Neural cell (in vitro differentiated cells): ENCODE results near the gene RECK. TPM values are rescaled to one million over a fixed set of nuclear protein-coding genes. Genes with fewer than 3 reads are reported as not detected.

Experiments used
- H2AFZ ChIP-seq: fragments of 200-600, 300-800 bp; sonication (generic), shearing (Covaris generic); 2 replicates; pipeline ENCODE4 v1.6.0; 2014; ENCODE audit warnings: low read depth, mild to moderate bottlenecking, antibody characterized with exemption, low read length, moderate library complexity
- H3F3A ChIP-seq: fragments of 200-600 bp; shearing (Covaris generic); 2 replicates; pipeline ENCODE4 v1.6.1; 2016; ENCODE audit warnings: mild to moderate bottlenecking, moderate library complexity, mixed read lengths, antibody characterized with exemption, low read length; ENCODE audit not compliant: insufficient read depth, poor library complexity, severe bottlenecking
- H3K27ac ChIP-seq: fragments of 200-600, 300-800 bp; sonication (generic), shearing (Covaris generic); 2 replicates; pipeline ENCODE4 v1.5.1; 2014; ENCODE audit warnings: mild to moderate bottlenecking, low read length, moderate library complexity
- H3K27me3 ChIP-seq: fragments of 300-800, 200-600 bp; sonication (generic), shearing (Covaris generic); 2 replicates; pipeline ENCODE4 v1.6.0; 2014; ENCODE audit warnings: mild to moderate bottlenecking, low read depth, low read length, moderate library complexity; ENCODE audit not compliant: insufficient read depth
- H3K36me3 ChIP-seq: fragments of 300-800, 200-600 bp; sonication (generic), shearing (Covaris generic); 2 replicates; pipeline ENCODE4 v1.5.1; 2014; ENCODE audit warnings: mild to moderate bottlenecking, antibody characterized with exemption, low read length, moderate library complexity; ENCODE audit not compliant: insufficient read depth
- H3K4me2 ChIP-seq: fragments of 300-800, 200-600 bp; sonication (generic), shearing (Covaris generic); 2 replicates; pipeline ENCODE4 v1.6.0; 2014; ENCODE audit warnings: mild to moderate bottlenecking, low read length
- H3K4me3 ChIP-seq: fragments of 300-800, 200-600 bp; sonication (generic), shearing (Covaris generic); 2 replicates; pipeline ENCODE4 v1.5.1; 2014; ENCODE audit warnings: mild to moderate bottlenecking, low read length, moderate library complexity
- H3K79me2 ChIP-seq: fragments of 200-600 bp; shearing (Covaris generic); replicated peaks from 2 replicates; pipeline ENCODE4 v1.6.0; 2014; ENCODE audit warnings: mild to moderate bottlenecking, low read length, moderate library complexity; ENCODE audit not compliant: insufficient read depth
- H3K9ac ChIP-seq: fragments of 300-800, 200-600 bp; sonication (generic), shearing (Covaris generic); 2 replicates; pipeline ENCODE4 v1.6.1; 2016; ENCODE audit warnings: mild to moderate bottlenecking, low read length, mixed read lengths
- H3K9me2 ChIP-seq: fragments of 200-600 bp; shearing (Covaris generic); 2 replicates; pipeline ENCODE4 v1.6.1; 2016; ENCODE audit warnings: mild to moderate bottlenecking, low read length, mixed read lengths; ENCODE audit not compliant: insufficient read depth
- H3K9me3 ChIP-seq: fragments of 200-600, 300-800 bp; sonication (generic), shearing (Covaris generic); 2 replicates; pipeline ENCODE4 v1.6.1; 2016; ENCODE audit warnings: mild to moderate bottlenecking, mixed run types, low read length, moderate library complexity, mixed read lengths
- H4K20me1 ChIP-seq: fragments of 200-600 bp; shearing (Covaris generic); 2 replicates; pipeline ENCODE4 v1.6.1; 2016; ENCODE audit warnings: mild to moderate bottlenecking, mixed run types; ENCODE audit not compliant: insufficient read depth
- EP300 ChIP-seq: fragments of 450-650 bp; conservative IDR thresholded peaks from 2 replicates; pipeline ENCODE4 v1.6.1; 2014; ENCODE audit warnings: antibody characterized with exemption, mild to moderate bottlenecking, moderate library complexity; ENCODE audit not compliant: poor library complexity, severe bottlenecking
- EZH2 ChIP-seq: fragments of 200-600, 300-800 bp; shearing (Covaris generic), sonication (generic); IDR thresholded peaks from 2 replicates; pipeline ENCODE4 v1.6.1; 2014; ENCODE audit warnings: antibody characterized with exemption, low read length, borderline replicate concordance, mild to moderate bottlenecking; ENCODE audit not compliant: insufficient read depth, poor library complexity, severe bottlenecking
- MXI1 ChIP-seq: fragments of 450-650 bp; conservative IDR thresholded peaks from 2 replicates; pipeline ENCODE4 v1.6.1; 2014; ENCODE audit warnings: antibody characterized with exemption, mild to moderate bottlenecking; ENCODE audit not compliant: poor library complexity, severe bottlenecking
- POLR2AphosphoS5 ChIP-seq: IDR thresholded peaks from 2 replicates; pipeline ENCODE4 v1.6.1; 2012
- RAD21 ChIP-seq: fragments of 450-650 bp; conservative IDR thresholded peaks from 2 replicates; pipeline ENCODE4 v1.6.1; 2014; ENCODE audit warnings: antibody characterized with exemption, mild to moderate bottlenecking, moderate library complexity
- REST ChIP-seq: IDR thresholded peaks from 2 replicates; pipeline ENCODE4 v1.6.1; 2012; ENCODE audit warnings: borderline replicate concordance
- SMC3 ChIP-seq: fragments of 450-650 bp; conservative IDR thresholded peaks from 2 replicates; pipeline ENCODE4 v1.6.1; 2014; ENCODE audit warnings: antibody characterized with exemption, mild to moderate bottlenecking, moderate library complexity; ENCODE audit not compliant: poor library complexity
- TAF1 ChIP-seq: IDR thresholded peaks from 2 replicates; pipeline ENCODE4 v1.6.1; 2012; ENCODE audit warnings: low read depth
- polyA plus RNA-seq: library from polyadenylated mRNA; depleted of rRNA; stranded (reverse); fragments of >200 nt; gene quantifications from 2 replicates; pipeline ENCODE4 v1.2.3, GENCODE V29; 2014
- TF ChIP-seq, protein P1 (sequence below): fragments of 450-650 bp; IDR thresholded peaks from 2 replicates; pipeline ENCODE4 v1.5.1; 2014; ENCODE audit warnings: antibody characterized with exemption, mild to moderate bottlenecking, moderate library complexity; ENCODE audit not compliant: poor library complexity, severe bottlenecking

The RECK gene
- polyA plus RNA-seq, 1 donor from 2014 or later = 6.9 TPM

DNA sequence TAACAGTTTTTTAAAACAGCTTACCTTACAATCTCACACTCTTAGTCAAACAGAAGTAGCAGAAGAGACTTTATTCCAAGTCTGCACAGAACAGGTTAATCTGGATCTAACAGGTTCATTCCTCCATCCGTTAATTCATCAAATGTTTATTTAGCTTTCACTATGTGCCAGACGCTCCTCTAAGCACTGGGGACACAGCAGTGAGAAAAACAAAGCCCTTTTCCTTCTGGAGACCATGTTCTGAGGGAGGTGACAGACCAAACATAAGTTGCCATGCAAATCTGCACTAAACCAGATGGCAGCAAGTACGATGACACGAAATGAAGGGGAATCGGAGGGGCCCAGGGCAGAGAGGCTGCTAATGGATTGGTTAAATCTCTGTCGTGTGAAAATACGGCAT, 82.8 kb downstream of the RECK start:
- no peaks in the 10 kb centered on the region for H4K20me1 ChIP-seq
- no peak for TF ChIP-seq POLR2AphosphoS5
- no peak for TF ChIP-seq MXI1
- no peak for TF ChIP-seq REST
- TF ChIP-seq RAD21 = no peak
- TF ChIP-seq TAF1 = no peak
- no peak for TF ChIP-seq SMC3
- TF ChIP-seq EP300 = no peak
- TF ChIP-seq, protein P1, sequence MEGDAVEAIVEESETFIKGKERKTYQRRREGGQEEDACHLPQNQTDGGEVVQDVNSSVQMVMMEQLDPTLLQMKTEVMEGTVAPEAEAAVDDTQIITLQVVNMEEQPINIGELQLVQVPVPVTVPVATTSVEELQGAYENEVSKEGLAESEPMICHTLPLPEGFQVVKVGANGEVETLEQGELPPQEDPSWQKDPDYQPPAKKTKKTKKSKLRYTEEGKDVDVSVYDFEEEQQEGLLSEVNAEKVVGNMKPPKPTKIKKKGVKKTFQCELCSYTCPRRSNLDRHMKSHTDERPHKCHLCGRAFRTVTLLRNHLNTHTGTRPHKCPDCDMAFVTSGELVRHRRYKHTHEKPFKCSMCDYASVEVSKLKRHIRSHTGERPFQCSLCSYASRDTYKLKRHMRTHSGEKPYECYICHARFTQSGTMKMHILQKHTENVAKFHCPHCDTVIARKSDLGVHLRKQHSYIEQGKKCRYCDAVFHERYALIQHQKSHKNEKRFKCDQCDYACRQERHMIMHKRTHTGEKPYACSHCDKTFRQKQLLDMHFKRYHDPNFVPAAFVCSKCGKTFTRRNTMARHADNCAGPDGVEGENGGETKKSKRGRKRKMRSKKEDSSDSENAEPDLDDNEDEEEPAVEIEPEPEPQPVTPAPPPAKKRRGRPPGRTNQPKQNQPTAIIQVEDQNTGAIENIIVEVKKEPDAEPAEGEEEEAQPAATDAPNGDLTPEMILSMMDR = no peak
- TF ChIP-seq EZH2 = no peak
- H3K27ac ChIP-seq = no peak overlapping the region
- H3K9ac ChIP-seq = no peak overlapping the region
- no peaks in the 10 kb centered on the region for H3K9me3 ChIP-seq
- H3F3A ChIP-seq = no peaks in the 10 kb centered on the region
- no peak overlapping the region for H2AFZ ChIP-seq
- no peaks in the 10 kb centered on the region for H3K9me2 ChIP-seq
- no peaks in the 10 kb centered on the region for H3K79me2 ChIP-seq
- H3K36me3 ChIP-seq = peaks cover 7% of the 10 kb centered on the region
- H3K4me2 ChIP-seq = no peak overlapping the region
- H3K27me3 ChIP-seq = no peaks in the 10 kb centered on the region
- H3K4me3 ChIP-seq = no peak overlapping the region

- no peaks in the 10 kb centered on the region for H3K27me3 ChIP-seq
- no peak overlapping the region for H3K9ac ChIP-seq
- H3F3A ChIP-seq = no peaks in the 10 kb centered on the region
- H3K9me3 ChIP-seq = no peaks in the 10 kb centered on the region
- H3K27ac ChIP-seq = no peak overlapping the region
- no peaks in the 10 kb centered on the region for H3K9me2 ChIP-seq
- no peaks in the 10 kb centered on the region for H4K20me1 ChIP-seq
- H3K4me3 ChIP-seq = no peak overlapping the region
- no peak overlapping the region for H2AFZ ChIP-seq
- H3K36me3 ChIP-seq = peaks cover 7% of the 10 kb centered on the region
- no peak overlapping the region for H3K4me2 ChIP-seq
- TF ChIP-seq RAD21 = no peak
- TF ChIP-seq MXI1 = no peak
- no peak for TF ChIP-seq SMC3
- no peaks in the 10 kb centered on the region for H3K79me2 ChIP-seq
These were observed 84.0 kb downstream of the RECK start for GRCh38 chr9:36120705-36121104.

DNA sequence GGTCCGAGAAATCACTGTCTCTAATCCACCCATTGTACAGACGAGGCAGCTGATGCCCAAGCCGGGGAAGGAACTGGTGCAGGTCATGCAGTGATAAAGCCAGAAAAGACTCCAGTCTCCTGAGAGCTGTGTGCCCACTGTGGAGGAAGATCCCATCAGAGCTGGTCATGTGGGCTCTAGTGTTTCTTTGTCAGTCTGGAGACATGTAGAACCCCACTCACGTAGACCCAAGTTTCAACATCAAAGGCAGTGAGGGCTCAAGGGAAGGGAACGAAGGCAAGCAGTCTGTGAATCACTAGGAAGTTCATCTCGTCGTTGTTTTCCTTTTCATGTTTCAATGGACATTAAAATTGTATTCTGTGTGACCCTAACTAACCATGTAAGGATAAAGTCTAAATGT, 85.3 kb downstream of the RECK start:
- H3F3A ChIP-seq = no peaks in the 10 kb centered on the region
- no peaks in the 10 kb centered on the region for H3K27me3 ChIP-seq
- no peaks in the 10 kb centered on the region for H3K9me3 ChIP-seq
- no peak overlapping the region for H3K27ac ChIP-seq
- no peak overlapping the region for H3K9ac ChIP-seq
- no peak overlapping the region for H3K4me3 ChIP-seq
- TF ChIP-seq REST (no peak), SMC3 (no peak), TAF1 (no peak), EZH2 (no peak), MXI1 (no peak), POLR2AphosphoS5 (no peak), RAD21 (no peak)
- peaks cover 7% of the 10 kb centered on the region for H3K36me3 ChIP-seq
- H4K20me1 ChIP-seq = no peaks in the 10 kb centered on the region
- no peak overlapping the region for H2AFZ ChIP-seq
- no peaks in the 10 kb centered on the region for H3K9me2 ChIP-seq
- no peaks in the 10 kb centered on the region for H3K79me2 ChIP-seq
- no peak overlapping the region for H3K4me2 ChIP-seq
